Thymus (tissue), 11 donors: ENCODE measurements around the gene CDC5L. TPM values are rescaled to one million over a fixed set of nuclear protein-coding genes. Genes with fewer than 3 reads are reported as not detected.

Experiments
- DNase-seq, 9 donors: peaks; one replicate each; pipeline ENCODE4 v3.0.0-alpha.2; 2013; ENCODE audit warnings: low spot score in 9 of 9, low read depth in 6 of 9, missing footprints in 1 of 9
- H3K27ac ChIP-seq, 2 donors: one replicate each; pipeline ENCODE4 v1.5.1; 2013; ENCODE audit warnings: control low read depth in 1 of 2, low read depth in 1 of 2, low read length in 1 of 2, mild to moderate bottlenecking in 1 of 2, moderate library complexity in 1 of 2
- H3K27me3 ChIP-seq, 2 donors: one replicate each; pipeline ENCODE4 v1.5.1; 2013; ENCODE audit warnings: low read length in 1 of 2; ENCODE audit not compliant: control insufficient read depth in 2 of 2, insufficient read depth in 1 of 2
- H3K36me3 ChIP-seq, 2 donors: one replicate each; pipeline ENCODE4 v1.5.1; 2013; ENCODE audit warnings: low read length in 1 of 2, mild to moderate bottlenecking in 1 of 2, moderate library complexity in 1 of 2; ENCODE audit not compliant: control insufficient read depth in 2 of 2, insufficient read depth in 2 of 2
- H3K4me1 ChIP-seq, 2 donors: one replicate each; pipeline ENCODE4 v1.5.1; 2013; ENCODE audit warnings: low read length in 2 of 2; ENCODE audit not compliant: control insufficient read depth in 2 of 2, insufficient read depth in 2 of 2
- H3K4me3 ChIP-seq, 2 donors: one replicate each; pipeline ENCODE4 v1.5.1; 2013; ENCODE audit warnings: low read length in 2 of 2, control low read depth in 1 of 2, mild to moderate bottlenecking in 1 of 2
- H3K9me3 ChIP-seq, 2 donors: one replicate each; pipeline ENCODE4 v1.5.1; 2013; ENCODE audit warnings: low read length in 1 of 2, mild to moderate bottlenecking in 1 of 2; ENCODE audit not compliant: control insufficient read depth in 2 of 2, insufficient read depth in 1 of 2
- WGBS: extraction: QIAGEN DNeasy Blood & Tissue Kit; methylation state at CpG from one replicate; pipeline ENCODE4 v1.1.7; 2013; 5-methylcytosine and 5-hydroxymethylcytosine counted together
- polyA plus RNA-seq: library from polyadenylated mRNA; stranded (reverse); fragments of 200-250 nt; gene quantifications from one replicate; pipeline ENCODE4 v1.2.3, GENCODE V29; 2013
- total RNA-seq: library from RNA; stranded (reverse); fragments of 120-200 nt; gene quantifications from one replicate; pipeline ENCODE4 v1.2.4, GENCODE V29; 2013
- donor health status: healthy.

Gene CDC5L
- total and polyA plus RNA-seq, 2 donors: 12.7 to 30.9 TPM

DNA sequence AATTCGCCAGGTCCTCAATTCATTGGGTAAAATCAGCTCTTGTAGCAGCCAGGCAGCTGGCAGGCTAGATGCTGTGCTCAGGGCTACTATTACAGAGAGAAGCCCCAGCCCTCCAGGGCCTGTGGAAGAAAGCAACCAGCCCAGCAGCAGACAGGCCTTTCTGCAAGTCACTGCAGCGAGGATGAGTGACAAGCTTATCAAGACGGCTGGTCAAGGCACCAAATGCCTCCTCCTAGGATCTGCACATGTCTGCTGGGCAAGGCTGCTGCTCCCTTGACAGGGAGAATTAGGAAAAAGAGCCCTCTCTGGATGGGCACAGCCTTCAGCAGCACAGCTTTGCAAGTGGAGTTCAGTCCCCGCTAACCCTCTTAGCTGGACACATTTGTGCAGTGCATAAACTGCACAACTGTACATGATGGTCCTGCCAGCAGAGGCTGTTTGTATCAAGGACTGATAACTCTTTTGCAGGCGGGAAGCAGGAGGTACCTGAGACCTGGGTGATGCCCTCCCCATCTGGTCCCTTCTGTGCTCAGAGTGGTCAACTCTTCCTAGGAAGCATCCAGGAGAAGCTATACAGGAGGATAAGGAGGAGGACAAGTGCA, 89.9 kb downstream of the CDC5L start:
- H3K27me3 ChIP-seq: peaks cover 0 to 3% of the 10 kb centered on the region in 2 donors
- no peak overlapping the region for H3K27ac ChIP-seq
- H3K36me3 ChIP-seq: no peaks in the 10 kb centered on the region
- H3K9me3 ChIP-seq: no peaks in the 10 kb centered on the region
- H3K4me3 ChIP-seq: no peak overlapping the region
- DNase-seq: no peak
- peaks cover 2 to 8% of the 10 kb centered on the region in 2 donors for H3K4me1 ChIP-seq
- 96% methylated on average over 5 of the region's 5 CpGs for WGBS

DNA sequence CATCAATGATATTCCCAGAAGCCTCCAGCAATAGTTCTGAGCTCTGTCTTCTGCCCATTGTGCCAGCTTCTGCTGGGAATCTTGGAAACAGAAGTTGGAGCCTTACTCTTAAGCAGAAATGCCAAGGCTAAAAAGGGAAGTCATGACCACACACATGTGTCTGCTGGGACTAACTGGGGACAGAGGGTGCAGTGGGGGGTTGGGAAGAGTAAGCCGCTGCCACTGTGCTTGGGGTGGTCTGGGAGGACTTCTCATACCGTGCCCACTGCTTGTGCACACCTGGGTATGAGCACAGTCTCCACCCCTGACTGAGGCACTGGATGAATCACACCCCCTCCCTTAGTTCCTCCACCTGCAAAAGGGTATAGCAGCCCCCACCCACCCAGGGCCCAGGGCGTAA, 90.7 kb downstream of the CDC5L start:
- H3K9me3 ChIP-seq: no peaks in the 10 kb centered on the region
- WGBS: 44% methylated on average over 3 of the region's 3 CpGs

DNA sequence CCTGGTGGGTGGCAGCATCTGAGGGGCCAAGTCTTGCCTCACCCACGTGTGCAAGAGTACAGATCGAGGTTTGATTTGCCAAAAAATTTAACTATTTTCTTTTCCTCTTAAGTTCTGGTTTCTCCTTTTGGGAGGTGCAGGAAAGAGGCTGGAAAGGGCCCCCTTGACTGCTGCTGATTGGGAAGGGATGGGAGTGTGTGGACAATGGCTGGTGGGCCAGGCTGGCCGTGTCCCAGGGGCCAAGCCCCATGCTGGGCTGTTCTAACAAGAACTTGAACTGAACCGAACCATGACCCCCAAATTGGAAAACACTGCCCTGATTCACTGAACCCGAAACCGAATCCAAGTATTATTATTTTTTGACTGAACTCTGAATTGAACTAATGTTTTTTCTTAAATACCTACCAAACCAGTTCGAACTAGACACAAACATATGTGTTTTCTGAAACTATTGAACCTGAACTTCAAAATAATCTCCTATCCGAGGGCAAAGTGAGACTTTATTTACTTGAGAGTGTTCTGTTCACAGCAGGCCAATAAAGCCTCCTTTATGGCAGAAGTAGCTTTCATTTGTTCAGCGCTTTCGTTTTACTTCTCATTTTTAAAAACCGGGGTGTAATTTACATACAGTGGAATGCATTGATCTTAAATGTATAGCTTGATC, 91.2 kb downstream of the CDC5L start:
- Histone ChIP-seq H3K4me3 (no peak overlapping the region), H3K9me3 (no peaks in the 10 kb centered on the region), H3K27me3 (peaks cover 0 to 3% of the 10 kb centered on the region in 2 donors), H3K4me1 (peaks cover 2 to 8% of the 10 kb centered on the region in 2 donors), H3K36me3 (no peaks in the 10 kb centered on the region), H3K27ac (no peak overlapping the region)
- DNase-seq: no peak
- WGBS: 84% methylated on average over 11 of the region's 11 CpGs

More for the DNA sequence above, 90.7 kb downstream of the CDC5L start:
- Histone ChIP-seq H3K4me1 (peaks cover 2 to 8% of the 10 kb centered on the region in 2 donors), H3K4me3 (no peak overlapping the region), H3K27me3 (peaks cover 0 to 3% of the 10 kb centered on the region in 2 donors), H3K36me3 (no peaks in the 10 kb centered on the region), H3K27ac (no peak overlapping the region)
- no peak for DNase-seq

DNA sequence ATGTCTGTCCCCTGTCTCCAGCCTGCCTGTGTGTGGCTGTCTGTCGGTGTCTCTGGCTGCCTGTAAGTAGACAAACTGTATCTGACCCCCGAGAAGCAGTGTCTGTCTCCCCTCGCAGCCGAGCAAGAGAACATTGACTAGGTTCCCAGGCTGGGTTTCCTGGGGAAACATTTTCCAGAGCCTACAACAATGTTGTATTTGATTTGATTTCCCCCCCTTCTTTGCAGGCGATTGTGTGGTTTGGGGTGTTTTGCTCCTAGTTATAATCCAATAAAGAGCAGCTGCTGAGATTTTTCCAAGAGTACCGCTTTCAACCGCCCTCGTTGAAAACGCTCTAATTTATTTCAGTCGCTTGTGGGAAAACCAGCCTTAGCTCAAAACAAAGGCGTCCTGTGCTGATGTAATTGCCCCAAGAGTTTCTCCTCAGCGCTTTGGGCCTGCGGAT, 92.6 kb downstream of the CDC5L start:
- H3K4me3 ChIP-seq: no peak overlapping the region
- no peak overlapping the region for H3K27ac ChIP-seq
- peaks cover 2 to 8% of the 10 kb centered on the region in 2 donors for H3K4me1 ChIP-seq
- no peak for DNase-seq
- H3K27me3 ChIP-seq: peaks cover 0 to 3% of the 10 kb centered on the region in 2 donors
- 96% methylated on average over 13 of the region's 13 CpGs for WGBS
- no peaks in the 10 kb centered on the region for H3K9me3 ChIP-seq
- H3K36me3 ChIP-seq: no peaks in the 10 kb centered on the region

DNA sequence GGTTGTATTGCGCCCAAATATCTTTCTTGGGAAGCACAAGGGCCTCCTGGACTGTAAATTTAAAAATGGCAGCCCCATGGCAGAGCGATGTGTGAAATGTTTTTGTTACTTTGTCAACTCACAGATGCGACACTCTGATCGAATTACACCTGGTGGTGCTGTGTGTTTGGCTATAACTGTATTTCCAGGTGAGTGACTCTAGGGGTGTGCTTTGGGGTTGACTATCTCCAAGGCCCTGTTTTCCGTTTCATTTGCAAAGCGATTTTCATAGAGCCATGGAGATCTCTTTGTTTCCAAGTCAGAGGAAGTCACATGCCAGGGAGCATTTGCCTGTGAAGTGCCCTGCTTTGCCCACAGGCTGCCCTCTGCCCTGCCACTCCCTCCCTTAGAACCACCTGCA, 93.5 kb downstream of the CDC5L start:
- no peak for DNase-seq
- H3K4me3 ChIP-seq: no peak overlapping the region
- H3K4me1 ChIP-seq: peaks cover 0 to 2% of the 10 kb centered on the region in 2 donors
- H3K27ac ChIP-seq: no peak overlapping the region
- peaks cover 0 to 1% of the 10 kb centered on the region in 2 donors for H3K27me3 ChIP-seq
- H3K9me3 ChIP-seq: no peaks in the 10 kb centered on the region
- WGBS: 97% methylated on average over 6 of the region's 6 CpGs
- H3K36me3 ChIP-seq: no peaks in the 10 kb centered on the region

DNA sequence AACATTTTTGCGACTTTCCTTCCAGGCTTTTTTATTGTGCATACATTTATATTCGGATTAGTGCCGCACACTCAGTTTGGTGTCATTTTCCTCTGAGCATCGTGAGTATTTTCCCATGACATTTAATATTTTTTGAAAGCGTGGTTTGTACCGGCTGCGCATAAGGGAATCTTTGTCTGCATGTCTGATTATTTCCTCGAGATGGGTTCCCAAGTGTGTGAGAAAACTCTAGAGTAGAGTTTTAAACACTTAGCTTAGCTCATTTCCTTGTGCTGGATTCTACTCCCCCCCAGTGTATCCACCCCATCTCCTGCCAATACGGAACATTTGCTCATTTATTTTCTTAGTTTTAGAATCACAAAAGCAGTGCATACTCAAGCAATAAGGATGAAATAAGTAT, 94.3 kb downstream of the CDC5L start:
- 97% methylated on average over 9 of the region's 9 CpGs for WGBS

DNA sequence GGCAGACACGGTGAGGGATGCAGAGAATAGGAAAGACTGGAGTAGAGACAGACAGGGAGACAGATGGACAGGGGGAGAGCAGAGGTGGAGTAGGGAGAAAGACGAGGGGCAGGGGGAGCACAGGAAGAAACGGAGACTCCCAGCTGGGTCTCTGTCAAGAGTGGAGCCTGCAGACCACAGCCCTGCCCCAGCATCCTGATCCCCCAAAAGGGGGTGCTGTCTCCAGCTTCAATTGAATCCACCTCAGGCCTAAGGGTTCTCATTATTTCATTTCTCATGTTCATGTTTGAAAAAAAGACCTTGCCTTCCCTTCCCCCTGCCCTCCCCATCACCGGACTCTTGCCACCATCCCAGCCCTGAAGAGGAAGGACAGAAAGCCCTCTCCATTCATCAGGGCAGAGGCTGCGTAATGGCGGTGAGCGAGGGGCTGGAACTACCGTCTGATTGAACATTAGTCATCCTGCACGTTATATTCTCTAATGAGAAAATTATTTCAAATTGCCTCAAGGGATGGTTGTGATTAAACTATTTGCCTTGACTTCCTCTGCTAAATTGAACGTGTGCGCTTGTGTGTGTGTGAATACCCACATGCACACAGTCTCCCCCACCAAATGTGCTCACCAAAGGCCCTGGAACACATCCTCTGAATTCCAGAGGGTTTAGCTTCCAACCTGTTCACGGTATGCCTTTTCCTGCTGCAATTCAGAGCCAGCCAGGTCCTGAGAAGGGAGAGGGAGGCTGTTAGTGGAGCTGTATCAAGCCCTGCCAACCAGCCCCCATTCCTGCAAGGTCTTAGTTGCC, 98.3 kb downstream of the CDC5L start:
- DNase-seq: no peak
- H3K27me3 ChIP-seq: no peaks in the 10 kb centered on the region
- H3K36me3 ChIP-seq: no peaks in the 10 kb centered on the region
- WGBS: 87% methylated on average over 12 of the region's 12 CpGs
- no peaks in the 10 kb centered on the region for H3K4me1 ChIP-seq
- no peaks in the 10 kb centered on the region for H3K9me3 ChIP-seq
- no peak overlapping the region for H3K27ac ChIP-seq
- H3K4me3 ChIP-seq: no peak overlapping the region

More for the DNA sequence above, 94.3 kb downstream of the CDC5L start:
- Histone ChIP-seq H3K27me3 (no peaks in the 10 kb centered on the region), H3K4me1 (no peaks in the 10 kb centered on the region), H3K4me3 (no peak overlapping the region), H3K36me3 (no peaks in the 10 kb centered on the region), H3K9me3 (no peaks in the 10 kb centered on the region), H3K27ac (no peak overlapping the region)
- no peak for DNase-seq

DNA sequence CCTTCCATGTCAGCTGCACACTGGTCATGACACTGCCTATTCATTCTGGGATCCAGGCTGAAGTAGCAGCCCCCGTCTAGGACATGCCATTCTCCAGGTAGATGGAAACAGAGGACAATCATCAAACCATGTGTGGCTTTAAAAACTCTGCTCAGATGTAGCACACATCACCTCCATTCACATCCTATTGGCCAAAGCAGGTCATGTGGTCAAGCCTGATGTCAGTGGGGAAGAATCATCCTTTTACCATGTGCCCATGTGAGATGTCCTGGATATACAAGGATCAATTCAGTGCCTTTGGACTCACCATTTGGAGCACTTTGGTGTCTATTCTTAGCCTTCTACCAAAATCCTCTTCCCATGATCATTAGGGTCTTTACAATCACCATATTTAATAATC, 99.5 kb downstream of the CDC5L start:
- no peak overlapping the region for H3K4me3 ChIP-seq
- no peaks in the 10 kb centered on the region for H3K9me3 ChIP-seq
- WGBS: 98% methylated on average over 1 of the region's 1 CpG
- no peaks in the 10 kb centered on the region for H3K4me1 ChIP-seq
- DNase-seq: no peak
- H3K36me3 ChIP-seq: no peaks in the 10 kb centered on the region
- H3K27me3 ChIP-seq: no peaks in the 10 kb centered on the region
- no peak overlapping the region for H3K27ac ChIP-seq

DNA sequence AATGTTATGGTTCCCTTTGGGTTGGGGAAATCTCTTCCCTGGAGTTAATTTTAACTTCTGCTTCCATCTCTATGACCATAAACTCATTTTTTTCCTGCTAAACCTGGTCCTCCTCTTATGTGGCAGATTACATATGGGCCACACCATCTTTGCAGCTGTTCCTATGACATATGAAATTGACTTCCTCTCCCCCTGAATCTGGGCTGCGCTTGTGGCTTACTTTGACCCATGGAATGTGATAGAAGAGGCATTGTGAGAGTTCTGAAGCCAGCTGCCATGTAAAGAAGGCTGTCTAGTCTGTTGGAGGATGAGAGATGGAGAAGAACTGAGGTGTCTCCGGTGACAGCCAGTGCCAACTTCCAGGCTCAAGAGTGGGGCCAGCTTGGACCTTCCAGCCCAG, 100.1 kb downstream of the CDC5L start:
- no peaks in the 10 kb centered on the region for H3K4me1 ChIP-seq
- 91% methylated on average over 2 of the region's 2 CpGs for WGBS
- no peak overlapping the region for H3K4me3 ChIP-seq
- no peaks in the 10 kb centered on the region for H3K27me3 ChIP-seq
- H3K27ac ChIP-seq: no peak overlapping the region
- H3K36me3 ChIP-seq: no peaks in the 10 kb centered on the region
- no peak for DNase-seq
- H3K9me3 ChIP-seq: no peaks in the 10 kb centered on the region
